TTC549 (cell line): ENCODE measurements around the gene LRRC27.

Source experiments
- FAIRE-seq: peaks from 2 replicates; lab custom pipeline; 2012; peaks lifted over from hg19 to GRCh38; lab: Jason Lieb, UNC

LRRC27 gene

GRCh38 chr10:132404169-132404880 lies 72.3 kb downstream of the LRRC27 start:
- no peak for FAIRE-seq

DNA sequence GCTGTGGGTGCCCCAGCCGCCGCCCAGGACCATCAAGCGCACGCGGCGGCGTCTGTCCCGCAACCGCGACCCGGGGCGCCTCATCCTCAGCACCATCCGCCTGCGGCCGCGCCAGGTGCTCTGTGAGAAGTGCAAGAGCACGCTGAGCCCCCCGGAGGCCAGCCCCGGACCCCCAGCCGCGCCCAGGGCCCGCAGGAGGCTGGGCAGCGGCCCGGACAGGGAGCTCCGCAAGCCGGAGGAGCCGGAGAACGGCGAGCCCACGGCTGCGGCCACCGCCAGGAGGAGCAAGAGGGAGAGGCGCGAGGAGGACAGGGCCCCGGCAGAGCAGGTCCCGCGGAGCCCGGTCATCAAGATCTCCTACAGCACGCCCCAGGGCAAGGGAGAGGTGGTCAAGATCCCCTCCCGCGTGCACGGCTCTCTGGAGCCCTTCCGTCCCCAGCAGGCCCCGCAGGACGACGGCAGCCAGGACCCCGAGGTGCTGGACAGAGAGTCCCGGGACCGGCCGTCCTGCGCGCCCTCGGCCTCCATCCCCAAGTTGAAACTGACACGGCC lies 73.0 kb downstream of the LRRC27 start:
- no peak for FAIRE-seq

DNA sequence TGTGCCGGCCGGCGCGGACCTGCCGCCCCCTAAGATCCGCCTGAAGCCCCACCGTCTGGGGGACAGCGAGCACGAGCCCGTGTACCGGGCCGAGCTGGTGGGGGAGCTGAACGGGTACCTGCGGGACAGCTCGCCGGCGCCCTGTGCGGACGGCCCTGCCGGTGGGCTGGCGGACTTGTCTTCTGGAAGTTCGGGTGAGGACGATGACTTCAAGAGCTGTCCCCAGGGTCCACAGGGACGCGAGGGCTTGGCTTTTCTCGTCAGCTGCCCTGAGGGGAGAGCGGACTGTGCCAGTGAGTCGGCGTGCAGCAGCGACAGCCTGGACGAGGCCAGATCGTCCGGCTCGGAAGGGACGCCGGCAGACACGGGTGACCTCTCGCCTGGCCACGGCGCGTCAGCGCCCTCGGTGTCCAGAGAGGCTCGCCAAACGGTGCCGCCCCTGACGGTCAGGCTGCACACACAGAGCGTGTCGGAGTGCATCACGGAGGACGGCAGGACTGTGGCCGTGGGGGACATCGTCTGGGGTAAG lies 73.5 kb downstream of the LRRC27 start:
- FAIRE-seq, result no peak

DNA sequence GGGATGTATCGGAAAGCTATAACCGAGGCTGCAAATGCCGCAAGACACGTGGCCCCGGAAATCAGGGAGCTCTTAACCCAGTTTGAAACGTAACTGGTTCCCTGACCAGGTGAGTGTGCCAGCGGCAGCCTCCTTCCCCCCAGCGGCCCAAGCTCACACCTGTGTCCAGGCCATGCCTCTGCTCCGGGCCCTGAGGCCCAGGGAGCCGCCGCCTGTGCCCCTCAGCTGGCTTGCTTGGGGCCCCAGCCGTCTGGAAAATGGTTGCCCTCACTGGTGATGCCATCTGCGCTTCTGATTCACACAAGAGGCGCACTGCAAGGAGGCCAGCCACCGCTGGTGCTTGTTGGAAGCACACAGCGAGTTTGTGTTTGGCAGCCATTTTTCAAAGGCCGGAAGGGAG lies 74.2 kb downstream of the LRRC27 start:
- FAIRE-seq, result no peak

GRCh38 chr10:132406750-132407149 lies 74.8 kb downstream of the LRRC27 start:
- FAIRE-seq, result no peak

GRCh38 chr10:132407243-132407746 lies 75.3 kb downstream of the LRRC27 start:
- FAIRE-seq, result no peak

DNA sequence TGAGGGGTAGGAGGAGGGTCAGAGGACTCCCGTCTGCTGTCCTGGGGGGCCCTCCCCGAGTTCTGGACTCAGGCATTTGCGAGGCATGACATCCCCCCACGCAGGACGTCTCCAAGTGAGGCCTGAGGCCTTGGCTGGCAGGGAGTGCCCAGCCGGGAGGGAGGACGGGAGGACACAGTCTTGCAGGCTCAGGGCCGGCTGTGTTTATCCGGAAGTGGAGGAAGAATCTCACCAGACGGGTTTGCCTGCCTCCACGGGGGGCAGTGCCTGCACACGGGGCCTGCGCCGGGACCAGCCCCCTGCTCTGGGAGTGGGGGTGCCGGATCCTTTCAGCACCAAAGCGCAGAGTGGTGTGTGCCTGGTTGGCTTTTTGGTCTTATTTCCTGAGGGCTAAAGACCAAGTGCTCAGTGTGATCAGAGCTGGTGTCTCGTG lies 75.9 kb downstream of the LRRC27 start:
- no peak for FAIRE-seq

GRCh38 chr10:132408367-132408781 lies 76.4 kb downstream of the LRRC27 start:
- FAIRE-seq, result no peak

DNA sequence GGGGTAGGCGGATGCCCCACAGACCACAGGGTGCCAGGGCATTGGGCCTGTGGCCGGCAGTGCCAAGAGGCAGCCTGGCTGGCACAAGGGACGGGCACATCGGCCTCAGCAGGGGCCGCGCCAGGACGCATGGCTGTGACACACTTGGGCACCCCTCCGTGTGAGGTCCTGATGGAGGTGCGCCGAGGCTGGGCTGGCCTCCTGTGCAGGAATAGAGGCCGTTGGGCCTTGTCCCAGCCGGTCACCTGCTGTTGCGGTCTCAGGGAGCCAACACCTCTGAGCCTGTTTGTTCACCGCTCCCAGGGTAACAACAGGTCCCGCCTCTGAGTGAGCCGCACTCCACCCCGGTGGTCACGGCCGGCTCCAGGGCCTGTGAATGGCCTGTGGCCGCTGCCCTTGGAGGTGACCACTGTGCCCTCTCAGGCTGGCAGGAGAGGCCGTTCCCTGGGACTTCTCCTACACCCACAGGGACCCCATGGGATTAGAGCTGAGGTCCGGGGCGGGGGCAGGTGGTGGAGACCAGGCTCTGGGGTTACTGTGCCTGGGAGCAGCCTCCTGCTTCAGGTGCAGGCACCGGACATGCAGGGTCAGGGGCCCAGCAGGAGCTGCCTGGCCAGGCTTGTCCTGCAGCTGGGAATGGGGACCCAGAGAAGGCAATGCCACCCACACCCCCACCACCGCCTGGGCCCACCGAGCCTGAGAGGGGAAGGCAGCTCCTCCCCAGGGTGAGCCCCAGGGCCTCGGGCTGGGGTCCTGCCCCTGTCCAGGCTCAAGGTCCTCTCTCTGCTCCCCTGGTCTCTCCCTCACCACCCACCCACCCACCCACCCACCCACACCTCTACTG lies 77.1 kb downstream of the LRRC27 start:
- no peak for FAIRE-seq

DNA sequence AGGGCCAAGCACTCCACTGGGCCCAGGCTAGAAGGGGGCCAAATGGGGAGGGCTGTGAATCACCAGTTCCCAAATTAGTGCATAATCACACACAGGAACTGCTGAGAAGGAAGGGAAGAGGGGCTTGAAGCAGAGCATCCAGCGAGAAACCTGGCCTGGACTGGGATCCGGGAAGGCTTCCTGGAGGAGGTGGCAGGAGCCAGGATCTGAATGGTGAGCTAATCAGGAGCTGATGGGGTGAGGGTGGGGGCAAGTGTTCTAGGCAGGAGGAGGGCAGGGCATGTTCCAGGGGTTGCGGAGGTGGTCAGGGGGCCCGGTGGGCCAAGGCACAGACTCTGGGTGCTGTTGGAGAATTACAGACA lies 77.7 kb downstream of the LRRC27 start:
- FAIRE-seq, result no peak

DNA sequence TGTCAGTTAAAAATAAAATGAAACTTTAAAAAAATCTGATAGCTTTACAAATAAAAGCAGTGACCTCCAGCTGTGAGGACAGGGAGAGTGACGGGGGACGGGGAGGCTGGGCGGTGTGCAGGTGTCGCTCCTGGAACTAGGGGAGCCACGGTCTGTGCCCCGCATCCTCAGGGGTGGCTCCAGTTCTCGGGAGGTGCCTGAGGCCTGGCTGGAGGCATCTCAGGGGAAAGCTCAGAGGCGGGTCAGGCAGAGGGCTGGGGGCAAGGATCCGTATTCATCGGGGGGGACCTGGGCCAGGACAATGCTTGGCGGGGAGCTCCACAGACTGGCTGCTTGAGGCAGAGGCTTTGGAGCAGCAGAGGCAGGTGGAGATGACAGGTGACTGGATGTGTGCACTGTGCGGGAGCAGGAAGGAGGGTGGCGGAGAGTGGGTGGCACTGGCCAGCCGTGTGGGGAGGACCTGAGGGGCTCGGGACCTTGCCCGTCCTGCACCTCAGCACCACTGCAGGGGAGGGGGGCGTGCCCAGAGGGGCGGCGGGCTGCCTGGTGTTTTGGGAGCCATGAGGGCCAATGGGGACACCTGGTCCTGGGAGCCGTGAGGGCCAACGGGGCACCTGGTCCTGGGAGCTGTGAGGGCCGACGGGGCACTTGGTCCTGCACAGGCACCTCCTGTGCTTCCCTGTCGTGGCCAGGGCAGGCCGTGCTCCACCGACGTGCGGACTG lies 78.2 kb downstream of the LRRC27 start:
- FAIRE-seq, result no peak

- no peak for FAIRE-seq
Measured at GRCh38 chr10:132410779-132411532, 79.0 kb downstream of the LRRC27 start.

DNA sequence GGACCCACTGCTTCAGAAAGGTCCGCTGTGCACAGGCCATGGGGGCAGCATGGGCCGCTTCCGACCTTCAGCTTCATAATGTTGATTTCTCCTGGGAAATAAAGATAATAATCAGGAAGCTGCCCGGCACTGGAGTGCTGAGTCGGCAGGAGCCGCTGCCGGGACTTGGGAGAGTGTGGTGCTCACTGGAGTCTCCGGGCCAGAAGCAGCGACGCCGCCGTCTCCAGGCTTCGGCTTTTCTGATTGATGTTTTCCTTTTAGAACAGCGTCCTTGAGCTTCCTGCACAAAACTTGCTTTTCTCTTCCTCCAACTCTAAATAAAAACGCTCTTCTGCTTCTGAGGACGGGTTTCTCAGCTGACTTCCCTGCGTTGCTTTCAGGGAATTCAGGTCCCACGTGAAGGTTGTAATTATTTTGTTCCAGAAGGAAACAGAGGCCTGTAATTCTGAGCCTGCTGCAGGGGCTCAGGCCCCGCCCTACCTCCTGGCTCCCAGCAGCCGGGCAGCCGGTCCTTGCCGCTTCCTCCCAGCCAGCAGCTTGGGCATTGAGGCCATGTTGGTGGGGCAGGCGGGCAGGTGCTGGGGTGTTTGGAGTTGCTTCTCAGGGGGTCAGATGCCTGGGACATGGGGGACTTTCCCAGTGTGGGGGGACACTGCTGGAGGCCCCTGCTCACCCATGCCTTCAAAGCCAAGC lies 79.7 kb downstream of the LRRC27 start:
- no peak for FAIRE-seq

DNA sequence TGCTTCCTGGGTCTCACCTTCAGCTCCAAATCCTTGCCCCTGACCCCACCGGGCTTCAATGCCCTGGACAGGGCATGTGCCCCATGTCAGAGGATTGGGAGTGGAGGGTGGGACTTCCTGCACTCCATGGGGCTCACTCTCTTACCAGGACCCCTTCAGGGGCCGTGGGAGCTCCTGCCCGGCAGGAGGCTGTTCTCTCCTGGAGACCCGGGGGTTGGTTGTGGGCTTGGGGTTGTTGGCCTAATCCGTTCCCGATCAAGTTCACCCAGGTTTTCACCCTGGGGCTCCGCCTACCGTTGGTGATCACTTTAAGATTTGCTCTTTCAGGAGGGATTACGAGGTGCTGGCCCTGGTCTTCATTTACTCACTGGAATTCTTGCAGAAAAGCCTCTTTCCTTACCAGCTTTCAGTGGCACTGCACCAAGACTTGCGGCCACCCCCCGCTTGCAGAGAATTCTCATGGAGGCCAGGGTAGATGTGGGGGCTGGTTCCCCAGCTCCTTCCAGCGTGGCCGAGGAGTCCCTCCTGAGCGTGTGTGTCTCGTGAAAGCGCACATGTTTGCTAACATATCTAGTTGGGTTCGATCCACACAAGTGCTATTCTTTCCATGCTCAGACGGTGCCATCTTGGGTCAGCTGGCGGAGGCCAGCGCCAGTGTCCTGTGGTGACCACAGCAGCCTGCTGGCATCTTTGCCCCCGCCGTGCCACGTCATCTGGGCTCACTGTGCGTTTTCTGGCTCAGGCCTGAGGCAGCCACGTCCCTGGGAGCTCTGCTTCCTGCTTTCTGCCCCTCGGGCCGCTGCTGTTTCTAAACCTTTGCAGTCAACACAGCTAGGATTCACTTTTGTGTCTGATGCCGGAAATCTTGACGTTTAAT lies 80.6 kb downstream of the LRRC27 start:
- FAIRE-seq, result no peak

GRCh38 chr10:132413226-132414205 lies 81.5 kb downstream of the LRRC27 start:
- FAIRE-seq, result no peak

DNA sequence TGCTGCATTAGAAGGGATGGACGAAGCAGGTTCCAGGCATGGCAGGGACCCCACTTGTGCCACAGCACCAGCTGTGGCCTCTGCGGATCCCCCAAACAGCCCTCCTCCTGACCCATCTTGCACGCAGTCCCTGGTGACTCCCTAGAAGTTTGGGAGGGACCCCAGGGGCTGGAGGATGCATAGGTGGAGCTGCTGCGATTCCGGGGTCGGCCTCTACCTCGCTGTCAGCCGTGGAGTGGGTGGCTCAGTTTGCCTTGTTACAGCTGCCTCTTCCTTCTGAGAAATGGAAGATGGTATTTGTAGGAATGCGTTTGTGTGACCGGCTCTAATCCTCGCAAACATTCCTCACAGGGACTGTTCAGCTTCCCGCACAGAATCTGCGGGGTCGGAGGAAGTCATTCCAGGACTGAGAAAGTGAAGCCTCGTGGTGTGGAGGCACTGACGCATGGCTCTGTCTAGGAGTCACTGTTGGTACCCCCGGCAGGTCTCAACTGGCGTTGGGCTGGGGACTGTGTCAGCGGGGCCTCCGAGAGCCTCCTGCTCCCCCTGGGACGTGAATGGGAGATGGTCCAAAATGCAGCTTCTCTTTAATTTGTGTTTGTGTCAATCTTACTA lies 82.5 kb downstream of the LRRC27 start:
- FAIRE-seq, result no peak

DNA sequence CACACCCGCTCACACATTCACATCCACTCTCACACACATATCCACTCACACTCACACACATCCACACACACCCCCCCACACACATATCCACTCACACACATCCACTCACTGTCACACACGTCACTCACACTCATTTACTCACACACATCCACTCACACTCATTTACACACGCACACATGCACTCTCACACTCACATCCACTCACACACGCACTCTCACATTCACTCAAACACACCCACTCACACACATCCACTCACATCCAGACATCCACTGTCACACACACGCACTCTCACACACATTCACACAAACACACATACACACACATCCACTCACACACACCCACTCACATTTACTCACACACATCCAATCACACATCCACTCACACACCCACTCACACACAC lies 83.3 kb downstream of the LRRC27 start:
- FAIRE-seq, result no peak

DNA sequence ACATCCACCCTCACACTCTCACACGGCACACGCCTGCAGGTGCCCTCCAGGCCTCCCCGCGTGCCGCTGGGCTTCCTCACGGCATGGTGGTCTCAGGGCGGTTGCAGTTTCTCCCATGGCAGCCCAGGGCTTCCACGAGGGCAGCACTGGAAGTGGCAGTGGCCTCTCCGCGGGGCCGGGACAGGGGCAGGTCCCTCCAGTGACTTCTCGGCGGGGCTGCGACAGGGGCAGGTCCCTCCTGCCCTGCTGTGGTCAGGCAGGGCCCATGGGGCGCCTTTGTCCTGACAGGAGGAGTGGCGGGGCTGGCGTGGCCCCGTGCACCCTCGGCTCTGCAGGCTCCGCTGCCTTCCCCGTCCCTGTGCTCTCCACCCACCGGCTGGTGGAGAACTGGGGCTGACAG lies 84.0 kb downstream of the LRRC27 start:
- FAIRE-seq, result no peak
